NCI-H2196 treated with DMSO at 0.1 percent for 48 hours (cell line): Measurements from ENCODE around the gene FCHSD2.
"Not testable (repeated sequence)": the region's sequence is repeated elsewhere in the genome, so short reads cannot be mapped to it uniquely, and the experiment has no call there.

Experiments used
- DNase-seq: peaks from one replicate; lab custom pipeline; 2025; ENCODE audit not compliant: unreplicated experiment; lab: John Stamatoyannopoulos, UW

The FCHSD2 gene

DNA sequence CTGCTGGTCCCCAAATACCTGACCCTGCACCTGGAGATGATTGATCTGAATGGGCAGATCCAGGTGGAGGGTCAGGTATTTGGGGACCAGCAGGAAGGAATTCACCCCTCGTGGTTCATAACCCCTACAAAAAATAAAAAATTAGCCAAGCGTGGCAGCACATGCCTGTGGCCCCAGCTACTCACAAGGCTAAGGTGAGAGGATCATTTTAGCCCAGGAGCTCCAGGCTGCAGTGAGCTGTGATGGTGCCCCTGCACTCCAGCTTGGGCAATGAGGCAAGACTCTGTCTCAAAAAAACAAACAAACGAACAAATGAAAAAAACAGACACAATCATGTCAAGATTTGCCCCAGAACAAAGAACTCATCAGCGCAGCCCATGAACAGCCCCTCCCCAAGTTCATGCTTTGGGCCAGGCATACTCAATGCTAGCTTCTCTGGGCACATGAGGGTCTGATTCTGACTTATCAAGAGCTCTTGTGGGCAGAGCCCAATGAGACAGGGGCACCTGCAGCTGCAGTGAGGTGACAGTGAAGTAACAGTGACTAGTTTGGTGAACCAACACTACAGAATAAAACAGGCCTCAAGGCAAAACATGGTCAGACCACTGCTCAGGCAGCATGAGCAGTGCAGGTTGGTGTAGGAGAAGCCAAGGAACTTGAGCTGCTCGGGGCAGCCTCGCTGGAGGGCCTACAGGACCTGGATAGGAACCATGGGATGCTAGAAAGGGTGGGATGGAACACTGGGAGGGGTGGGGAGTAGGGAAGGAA is 10.2 kb upstream of the FCHSD2 start:
- no peak for DNase-seq

GRCh38 chr11:73151416-73151815 is 9.3 kb upstream of the FCHSD2 start:
- DNase-seq = no peak

DNA sequence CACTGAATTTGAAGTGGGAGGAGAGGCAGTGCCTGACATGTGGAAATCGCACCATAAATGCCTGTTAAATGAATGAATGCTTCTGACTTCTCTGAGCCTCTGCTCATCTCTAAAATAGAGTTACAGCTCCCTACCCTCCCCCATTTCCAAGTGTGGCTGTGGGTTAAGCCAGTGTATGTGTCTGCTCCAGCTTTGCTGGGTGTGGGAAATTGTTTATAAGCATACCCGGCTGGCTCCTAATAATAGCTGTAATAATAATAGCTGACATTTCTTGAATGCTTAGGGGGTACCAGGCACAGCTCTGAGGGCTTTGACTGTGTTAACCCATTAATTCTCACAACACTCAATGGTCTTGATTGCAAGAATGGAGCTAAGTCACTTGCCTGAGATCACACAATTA is 7.0 kb upstream of the FCHSD2 start:
- no peak for DNase-seq

DNA sequence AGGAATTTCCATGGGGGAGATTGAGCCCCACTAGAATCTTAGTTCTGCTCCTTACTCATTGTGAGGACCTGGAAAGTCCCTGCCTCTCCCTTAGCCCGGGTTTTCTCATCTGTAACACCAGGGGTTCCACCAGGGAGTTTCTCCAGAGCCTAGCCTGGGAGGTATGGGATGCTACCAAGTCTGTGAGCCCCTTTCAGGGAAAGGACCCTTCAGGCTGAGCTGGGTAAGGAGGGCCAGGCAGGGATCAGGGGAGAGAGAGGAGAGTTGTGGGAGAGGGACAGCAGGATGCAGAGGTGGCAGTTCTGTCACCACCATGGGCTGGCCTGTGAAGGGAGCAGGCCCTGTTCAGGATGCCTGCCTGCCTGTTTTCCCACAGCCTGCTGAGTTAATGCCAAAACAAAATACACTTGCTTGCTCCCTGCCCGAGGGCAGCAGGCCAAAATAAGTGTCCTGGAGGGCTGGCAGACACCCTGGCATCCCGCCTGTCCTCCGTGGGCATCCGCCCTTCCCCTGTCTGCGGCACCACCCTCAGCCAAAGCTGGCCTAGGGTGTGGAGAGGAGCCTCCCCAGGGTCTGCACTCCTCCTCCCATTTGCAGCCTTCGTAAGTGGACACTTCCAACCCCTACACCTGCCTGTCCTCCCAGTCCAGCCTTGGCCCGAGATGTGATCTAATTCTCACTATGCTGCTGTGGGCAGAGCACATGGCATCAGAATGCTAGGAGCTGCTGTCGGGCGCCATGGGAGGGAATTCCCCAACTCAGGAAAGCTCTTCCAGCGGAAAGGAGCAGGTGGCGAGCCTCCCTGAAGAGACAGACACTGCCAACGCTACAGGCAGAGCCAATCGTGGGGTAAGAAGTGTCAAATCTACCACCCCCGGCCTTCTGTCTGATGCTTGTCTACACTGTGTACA is 5.9 kb upstream of the FCHSD2 start:
- DNase-seq = peak; percentile 49

DNA sequence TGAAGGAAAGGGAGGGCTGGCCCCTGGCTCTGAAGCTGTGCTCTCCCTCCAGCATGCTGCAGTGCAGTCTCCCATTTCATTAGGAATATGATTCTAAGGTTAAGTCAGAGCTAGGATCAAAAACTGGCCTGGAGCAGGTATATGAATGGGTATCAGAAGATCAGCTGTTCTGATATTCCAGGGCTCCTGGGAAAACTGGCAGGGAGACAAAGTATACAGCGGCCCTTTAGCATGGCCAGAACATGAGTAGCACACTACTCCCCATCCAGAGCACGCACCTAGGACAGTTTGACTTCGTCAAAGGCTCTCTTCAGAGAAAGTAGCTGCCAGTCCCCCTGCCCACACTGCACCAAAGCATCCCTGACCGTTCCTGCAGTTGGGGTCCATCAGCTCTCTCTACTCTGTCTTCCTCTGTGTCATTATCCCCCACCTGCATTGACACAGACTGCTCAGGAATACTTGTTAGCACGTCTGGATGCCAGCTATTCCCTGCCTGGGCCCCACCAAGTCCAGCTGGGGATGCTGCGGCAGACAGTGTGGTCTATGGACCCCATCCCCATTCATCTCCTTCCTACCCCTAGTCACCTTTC is 4.0 kb upstream of the FCHSD2 start:
- no peak for DNase-seq

- DNase-seq = peak; percentile 65
Observed at GRCh38 chr11:73143126-73143838, 1.2 kb upstream of the FCHSD2 start.

- no peak for DNase-seq
Observed at GRCh38 chr11:73141309-73142127, 600 bp downstream of the FCHSD2 start.

GRCh38 chr11:73141031-73141308 is 1.1 kb downstream of the FCHSD2 start:
- no peak for DNase-seq

DNA sequence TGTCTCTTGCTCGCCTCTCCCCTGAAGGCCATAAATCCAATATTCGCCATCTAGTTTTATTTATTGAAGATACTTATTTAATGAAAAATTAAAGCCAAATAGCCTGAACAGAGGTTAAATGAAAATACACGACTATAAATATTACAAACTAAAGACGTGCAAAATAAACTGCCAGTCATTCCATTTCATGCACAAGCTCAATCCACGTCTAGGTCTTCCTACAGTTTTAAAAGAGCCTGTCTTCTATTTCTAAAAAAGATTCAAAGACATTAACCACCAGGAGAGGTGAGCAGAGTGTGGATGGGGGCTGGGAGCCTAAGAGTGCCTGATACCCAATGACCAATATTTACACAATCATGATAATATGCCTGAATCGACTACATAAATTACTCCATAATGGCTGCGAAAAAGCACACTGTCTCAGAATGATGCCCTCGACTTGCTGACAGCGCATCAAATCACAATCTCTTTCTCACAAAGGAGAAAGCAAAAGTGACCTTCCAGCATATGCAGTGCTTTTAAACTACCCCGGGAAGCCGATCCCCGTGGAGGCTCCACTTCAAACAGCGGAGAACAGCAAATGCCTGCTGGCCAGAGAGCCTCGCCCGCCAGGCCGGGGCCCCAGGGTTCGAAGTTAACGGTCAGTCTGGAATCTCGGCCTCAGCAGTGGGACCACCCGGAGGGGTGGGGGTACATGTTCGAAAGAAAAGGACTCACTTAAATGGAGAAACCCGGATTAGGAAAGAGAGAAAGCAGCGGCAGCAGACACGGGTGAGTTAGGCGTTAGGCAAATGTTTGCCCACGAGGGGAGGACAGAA is 1.7 kb downstream of the FCHSD2 start:
- DNase-seq = no peak

GRCh38 chr11:73139476-73140198 is 2.5 kb downstream of the FCHSD2 start:
- no peak for DNase-seq

DNA sequence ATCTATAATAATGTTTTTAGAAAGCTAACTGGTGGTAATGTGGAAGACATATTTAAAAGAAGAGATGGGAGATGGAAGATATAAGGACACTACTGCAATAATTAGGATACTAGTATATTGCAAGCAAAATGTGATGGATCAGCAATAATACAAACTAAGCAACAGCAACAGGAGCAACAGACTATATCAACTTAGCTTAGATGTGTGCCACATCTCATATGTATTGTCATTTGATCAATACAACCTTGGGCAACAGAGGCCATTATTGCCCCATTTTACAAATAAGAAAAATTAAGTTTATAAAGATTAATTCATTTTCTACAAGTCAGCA is 4.2 kb downstream of the FCHSD2 start:
- no peak for DNase-seq

- no peak for DNase-seq
Observed at GRCh38 chr11:73137262-73137943, 4.7 kb downstream of the FCHSD2 start.

DNA sequence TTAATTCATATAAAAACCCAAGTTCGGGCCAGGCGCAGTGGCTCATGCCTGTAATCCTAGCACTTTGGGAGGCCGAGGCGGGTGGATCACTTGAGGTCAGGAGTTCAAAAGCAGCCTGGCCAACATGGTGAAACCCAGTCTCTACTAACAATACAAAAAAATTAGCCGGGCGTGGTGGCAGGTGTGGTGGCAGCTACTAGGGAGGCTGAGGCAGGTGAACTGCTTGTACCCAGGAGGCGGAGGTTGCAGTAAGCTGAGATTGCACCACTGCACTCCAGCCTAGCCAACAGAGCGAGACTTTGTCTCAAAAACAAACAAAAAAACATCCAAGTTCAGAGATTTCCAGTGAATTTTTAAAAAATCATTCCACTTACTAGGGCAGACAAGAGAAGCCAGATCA is 5.4 kb downstream of the FCHSD2 start:
- DNase-seq = not testable (repeated sequence)

GRCh38 chr11:73135346-73136284 is 6.5 kb downstream of the FCHSD2 start:
- no peak for DNase-seq

DNA sequence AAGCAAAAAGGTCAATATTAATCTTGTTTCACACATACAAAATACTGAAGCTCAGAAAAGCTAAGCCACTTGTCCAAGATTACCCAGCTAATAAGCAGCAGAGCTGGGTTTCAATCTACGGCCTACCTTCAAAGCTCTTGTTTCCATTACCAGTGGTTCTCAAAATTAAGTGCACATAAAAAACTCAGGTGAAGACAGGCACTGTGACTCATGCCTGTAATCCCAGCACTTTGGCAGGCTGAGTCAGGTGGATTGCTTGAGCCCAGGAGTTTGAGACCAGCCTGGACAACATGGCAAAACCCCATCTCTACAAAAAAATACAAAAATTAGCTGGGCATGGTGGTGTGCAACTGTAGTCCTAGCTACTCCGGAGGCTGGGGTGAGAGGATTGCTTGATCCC is 9.8 kb downstream of the FCHSD2 start:
- DNase-seq = not testable (repeated sequence)

DNA sequence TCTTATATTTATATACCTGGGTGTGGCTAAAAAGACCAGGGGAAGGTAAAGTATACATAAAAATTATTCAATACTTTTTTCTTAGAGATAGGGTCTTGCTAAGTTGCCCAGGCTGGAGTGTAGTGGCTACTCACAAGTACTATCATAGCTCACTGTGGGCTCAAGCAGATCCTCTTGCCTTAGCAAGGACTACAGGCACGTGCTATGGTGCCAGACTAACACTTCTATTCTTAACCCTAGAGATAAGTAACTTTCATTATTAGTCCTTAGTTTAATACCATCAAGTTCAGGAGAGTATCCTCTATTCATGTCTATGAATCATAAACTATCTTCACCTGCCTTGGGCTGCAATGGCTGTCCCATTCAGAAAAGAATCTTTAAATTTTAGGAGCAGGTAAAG is 11.9 kb downstream of the FCHSD2 start:
- no peak for DNase-seq

DNA sequence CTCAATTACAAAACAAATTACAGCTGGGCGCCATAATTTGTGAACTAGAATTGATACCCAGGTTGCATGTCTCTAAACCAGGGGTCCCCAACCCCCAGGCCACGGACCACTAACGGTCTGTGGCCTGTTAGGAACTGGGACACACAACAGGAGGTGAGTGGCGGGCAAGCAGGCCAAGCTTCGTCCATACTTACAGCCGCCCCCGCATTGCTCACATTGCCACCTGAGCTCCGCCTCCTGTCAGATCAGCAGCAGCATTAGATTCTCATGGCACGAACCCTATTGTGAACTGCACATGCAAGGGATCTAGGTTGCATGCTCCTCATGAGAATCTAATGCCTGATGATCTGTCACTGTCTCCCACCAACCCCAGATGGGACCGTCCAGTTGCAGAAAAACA is 12.9 kb downstream of the FCHSD2 start:
- no peak for DNase-seq
